GM10266 (cell line): ENCODE measurements around the gene CNN1.
A peak's percentile ranks its signal among the peaks of the same experiment; 100 is the strongest.

ENCODE experiments used
- DNase-seq: peaks from one replicate; pipeline ENCODE4 v3.0.0; 2012; ENCODE audit errors: extremely low spot score
- TF ChIP-seq, protein P1 (sequence below): IDR thresholded peaks from 2 replicates; pipeline ENCODE4 v1.5.1; 2012; ENCODE audit warnings: mild to moderate bottlenecking, low read depth; ENCODE audit not compliant: control insufficient read depth, insufficient read depth; ENCODE audit errors: missing control alignments

Gene CNN1

DNA sequence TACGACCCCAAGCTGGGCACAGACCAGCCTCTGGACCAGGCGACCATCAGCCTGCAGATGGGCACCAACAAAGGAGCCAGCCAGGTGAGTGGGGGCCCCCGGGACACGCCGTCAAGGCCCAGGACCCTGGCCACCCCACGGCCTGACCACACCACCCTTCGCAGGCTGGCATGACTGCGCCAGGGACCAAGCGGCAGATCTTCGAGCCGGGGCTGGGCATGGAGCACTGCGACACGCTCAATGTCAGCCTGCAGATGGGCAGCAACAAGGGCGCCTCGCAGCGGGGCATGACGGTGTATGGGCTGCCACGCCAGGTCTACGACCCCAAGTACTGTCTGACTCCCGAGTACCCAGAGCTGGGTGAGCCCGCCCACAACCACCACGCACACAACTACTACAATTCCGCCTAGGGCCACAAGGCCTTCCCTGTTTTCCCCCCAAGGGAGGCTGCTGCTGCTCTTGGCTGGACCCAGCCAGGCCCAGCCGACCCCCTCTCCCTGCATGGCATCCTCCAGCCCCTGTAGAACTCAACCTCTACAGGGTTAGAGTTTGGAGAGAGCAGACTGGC lies 10.8 kb downstream of the CNN1 start:
- TF ChIP-seq, protein P1, sequence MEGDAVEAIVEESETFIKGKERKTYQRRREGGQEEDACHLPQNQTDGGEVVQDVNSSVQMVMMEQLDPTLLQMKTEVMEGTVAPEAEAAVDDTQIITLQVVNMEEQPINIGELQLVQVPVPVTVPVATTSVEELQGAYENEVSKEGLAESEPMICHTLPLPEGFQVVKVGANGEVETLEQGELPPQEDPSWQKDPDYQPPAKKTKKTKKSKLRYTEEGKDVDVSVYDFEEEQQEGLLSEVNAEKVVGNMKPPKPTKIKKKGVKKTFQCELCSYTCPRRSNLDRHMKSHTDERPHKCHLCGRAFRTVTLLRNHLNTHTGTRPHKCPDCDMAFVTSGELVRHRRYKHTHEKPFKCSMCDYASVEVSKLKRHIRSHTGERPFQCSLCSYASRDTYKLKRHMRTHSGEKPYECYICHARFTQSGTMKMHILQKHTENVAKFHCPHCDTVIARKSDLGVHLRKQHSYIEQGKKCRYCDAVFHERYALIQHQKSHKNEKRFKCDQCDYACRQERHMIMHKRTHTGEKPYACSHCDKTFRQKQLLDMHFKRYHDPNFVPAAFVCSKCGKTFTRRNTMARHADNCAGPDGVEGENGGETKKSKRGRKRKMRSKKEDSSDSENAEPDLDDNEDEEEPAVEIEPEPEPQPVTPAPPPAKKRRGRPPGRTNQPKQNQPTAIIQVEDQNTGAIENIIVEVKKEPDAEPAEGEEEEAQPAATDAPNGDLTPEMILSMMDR: no peak
- no peak for DNase-seq

DNA sequence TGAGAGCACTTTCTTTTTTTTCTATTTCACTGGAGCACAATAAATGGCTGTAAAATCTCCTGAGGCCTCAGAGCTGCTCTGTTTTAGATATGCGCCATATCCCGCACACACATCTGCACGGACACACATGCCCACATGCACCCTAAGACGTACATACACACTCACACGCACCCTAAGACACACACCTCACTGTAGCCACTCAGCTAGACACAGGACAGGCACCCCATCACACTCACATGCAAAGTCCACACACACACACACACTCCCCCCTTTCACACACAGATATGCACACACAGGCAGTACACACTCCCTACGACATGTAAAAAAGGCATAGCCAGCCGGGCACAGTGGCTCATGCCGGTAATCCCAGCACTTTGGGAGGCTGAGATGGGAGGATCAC lies 11.6 kb downstream of the CNN1 start:
- DNase-seq: no peak
- TF ChIP-seq, protein P1: no peak

DNA sequence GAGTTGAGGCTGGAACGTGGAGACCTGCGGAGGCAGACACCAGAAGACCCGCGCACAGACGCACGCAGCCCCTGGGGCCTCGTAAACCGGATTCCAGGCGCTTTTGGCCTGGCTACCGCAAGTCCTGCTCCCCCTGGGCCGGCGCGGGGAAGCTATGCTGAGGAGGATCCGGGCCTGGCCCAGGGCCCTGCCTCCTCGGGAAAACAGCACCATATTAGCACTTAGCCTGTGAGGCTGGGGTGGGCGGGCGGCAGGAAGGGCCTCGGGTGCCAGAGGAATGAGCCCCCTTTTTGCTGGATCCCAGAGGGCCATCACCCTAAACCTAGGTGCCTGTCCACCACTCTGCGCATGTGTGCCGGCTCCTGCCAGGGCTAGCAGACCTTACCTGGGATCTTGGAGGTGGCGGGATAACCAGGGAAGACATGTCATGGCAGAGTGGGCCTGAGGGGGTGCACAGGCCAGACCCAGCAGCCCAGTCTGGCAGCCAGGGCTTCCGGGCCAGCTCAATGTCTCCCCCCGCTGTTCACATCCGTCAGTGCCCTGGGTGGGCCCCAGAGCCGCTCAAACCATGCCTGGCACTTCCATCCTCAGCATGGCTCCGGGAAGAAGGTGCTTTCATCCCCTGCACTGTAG lies 13.1 kb downstream of the CNN1 start:
- TF ChIP-seq, protein P1: peak; percentile 49
- no peak for DNase-seq

DNA sequence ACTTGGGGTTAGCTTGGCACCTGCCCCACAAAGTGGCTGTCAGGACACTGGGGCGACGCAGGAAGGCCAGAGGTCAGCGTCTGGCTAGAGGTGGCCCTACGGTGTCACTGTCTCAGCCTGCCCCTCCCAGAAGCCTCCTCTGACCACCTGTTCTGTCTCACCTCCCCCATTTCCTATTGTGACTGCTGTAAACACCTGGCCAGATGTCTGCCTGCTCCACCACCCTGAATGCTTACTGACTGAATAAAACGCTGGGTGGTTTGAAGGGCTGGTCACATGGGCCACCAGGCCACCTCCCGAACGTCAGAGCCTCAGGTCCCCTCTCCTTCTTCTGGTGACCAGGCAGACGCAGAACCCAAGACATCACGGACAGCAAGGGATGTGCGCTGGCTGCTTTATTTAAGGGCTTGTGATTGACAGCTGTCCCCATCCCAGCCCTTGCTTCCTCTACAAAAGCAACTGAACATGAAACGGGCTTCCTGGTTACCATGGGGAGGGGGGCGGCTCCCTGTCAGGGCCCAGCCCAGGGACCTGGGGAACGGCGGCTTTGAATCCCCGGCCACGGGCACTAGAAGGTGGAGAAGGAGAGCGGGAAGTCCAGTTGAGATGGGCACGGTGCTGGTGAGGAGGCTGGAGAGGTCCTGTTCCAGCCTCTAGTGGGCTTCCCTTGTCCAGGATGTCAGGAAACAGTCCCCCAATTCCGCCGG lies 14.2 kb downstream of the CNN1 start:
- no peak for DNase-seq
- TF ChIP-seq, protein P1: no peak

DNA sequence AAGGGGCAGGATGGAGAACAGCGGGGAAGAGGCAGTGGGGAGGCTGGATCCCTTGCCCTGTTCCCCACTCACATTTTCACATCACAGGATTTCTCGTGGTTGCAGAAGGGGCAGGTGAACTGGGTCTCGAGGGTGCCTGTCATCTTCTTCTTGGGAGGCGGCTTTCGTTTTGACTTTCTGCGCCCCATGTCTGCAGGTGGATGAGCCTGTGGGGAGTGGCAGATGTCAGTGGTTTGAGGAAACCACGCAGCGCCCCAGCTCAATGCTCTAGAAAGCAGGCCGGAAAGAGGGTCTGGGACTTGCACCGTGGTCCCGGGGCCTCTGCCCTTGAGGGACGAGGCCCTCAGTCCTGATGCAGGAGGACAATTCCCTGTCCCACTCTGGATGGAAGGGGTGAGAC lies 15.5 kb downstream of the CNN1 start:
- no peak for DNase-seq
- TF ChIP-seq, protein P1: no peak

DNA sequence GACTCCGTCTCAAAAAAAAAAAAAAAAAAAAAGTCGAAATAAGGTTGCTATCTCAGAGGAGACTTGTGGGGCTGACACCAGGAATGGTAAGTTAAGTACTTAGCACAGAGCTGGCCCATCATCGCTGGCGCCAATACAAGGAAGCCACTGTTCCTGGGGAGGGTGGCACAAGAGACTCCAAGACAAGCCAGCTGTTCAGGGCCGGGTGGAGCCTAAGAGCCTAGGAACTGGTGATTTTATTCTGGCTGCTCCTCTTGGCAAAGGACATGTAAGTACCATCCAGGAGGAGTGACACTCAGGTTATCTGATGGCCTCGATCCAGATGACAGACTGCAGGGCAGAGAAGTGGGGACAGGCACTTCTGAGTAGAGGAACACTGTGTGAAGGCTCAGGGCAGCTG lies 16.6 kb downstream of the CNN1 start:
- TF ChIP-seq, protein P1: no peak
- DNase-seq: no peak
